GM18519 (cell line): Measurements from ENCODE around the gene ZBTB9.

Experiments
- ATAC-seq: cut with Tn5 transposase; IDR thresholded peaks from one replicate; pipeline ENCODE4 v1.9.1; 2021; ENCODE audit warnings: mild to moderate bottlenecking, moderate library complexity; ENCODE audit not compliant: unreplicated experiment, low FRiP score

The ZBTB9 gene

GRCh38 chr6:33418690-33419291 is 35.6 kb upstream of the ZBTB9 start:
- ATAC-seq = no peak

DNA sequence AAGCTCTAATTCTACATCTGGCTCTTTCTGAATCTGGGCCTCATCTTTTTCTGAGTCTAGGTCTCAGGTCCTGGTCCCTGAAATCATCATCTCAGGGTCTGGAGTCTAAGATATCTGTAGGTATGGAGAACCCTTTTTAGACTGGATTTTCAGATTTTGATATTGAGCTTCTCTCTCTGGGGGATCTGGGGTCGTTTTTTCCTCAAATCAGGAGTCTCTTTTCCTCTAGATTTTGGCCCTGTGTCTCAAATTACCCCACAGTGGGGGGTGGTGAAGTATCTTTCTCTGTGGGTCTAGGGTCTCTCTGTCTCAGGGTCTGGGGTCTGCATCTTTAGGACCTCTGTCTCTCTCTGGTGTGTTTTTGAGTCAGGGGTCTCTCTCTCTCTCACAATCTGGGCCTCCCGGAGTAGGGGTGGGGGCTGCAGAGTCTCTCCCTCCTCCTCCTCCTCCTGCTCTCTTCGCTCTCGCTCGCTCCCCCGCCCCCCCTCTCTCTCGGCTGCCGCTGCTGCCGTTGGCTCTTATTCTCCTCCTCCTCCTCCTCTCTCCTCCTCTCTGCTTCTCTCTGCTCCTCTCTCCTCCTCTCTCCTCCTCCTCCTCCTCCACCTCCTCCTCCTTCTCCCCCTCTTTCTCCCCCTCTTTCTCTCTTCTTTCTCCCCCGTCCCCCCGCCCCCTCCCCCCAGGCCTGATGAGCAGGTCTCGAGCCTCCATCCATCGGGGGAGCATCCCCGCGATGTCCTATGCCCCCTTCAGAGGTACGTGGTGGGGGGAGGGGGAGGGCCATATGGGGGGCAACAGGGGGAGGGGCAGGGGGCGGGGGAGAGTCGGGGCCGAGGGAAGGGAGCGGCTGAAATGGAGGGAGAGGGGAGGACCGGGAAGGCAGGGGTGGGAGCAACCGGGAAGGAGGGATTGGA is 34.5 kb upstream of the ZBTB9 start, which contains the start of gene SYNGAP1:
Gene SYNGAP1 (plus strand): TSS at position 486 of the 911 bp plus-strand sequence. CDS start 200 bp downstream, at position 686.
- ATAC-seq = no peak

DNA sequence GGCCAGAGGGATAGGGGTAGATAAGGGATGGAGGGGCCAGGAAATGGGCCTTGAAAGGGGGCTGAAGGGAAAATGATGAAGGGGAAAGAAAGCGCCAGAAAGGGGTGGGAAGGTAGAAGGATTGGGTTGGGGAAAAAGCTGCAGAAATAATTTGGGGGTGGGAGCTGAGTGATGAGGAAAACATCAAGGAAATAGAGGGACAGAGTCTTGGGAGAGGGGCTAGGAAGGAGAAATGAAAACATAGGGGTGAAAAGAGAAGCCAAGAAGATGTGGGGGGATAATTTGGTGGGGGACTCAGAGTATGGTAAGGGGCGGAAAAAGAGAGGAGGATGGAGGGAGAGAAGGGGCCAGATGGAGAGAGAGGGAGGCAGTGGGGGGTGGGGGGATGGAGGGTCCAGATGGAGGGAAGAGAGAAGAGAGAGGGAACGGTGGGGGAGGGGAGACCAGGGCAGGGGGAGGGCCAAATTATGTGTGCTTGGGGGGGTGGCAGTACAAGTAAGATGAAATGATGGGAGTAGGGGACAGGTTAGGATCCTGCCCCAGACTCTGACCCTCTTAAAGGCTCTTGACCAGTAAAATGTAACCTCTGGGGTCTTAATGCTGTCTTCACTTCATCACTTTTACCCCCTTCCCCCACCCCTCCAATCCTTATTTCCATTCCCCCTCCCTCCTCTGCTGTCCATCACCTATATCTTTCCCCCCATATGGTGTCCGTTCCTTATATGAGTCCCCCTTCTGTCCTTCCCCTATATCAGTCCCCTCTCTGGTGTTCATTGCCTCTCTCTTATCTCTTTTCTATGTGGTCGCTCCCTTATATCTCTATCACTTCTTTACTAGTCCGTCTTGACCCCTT is 33.7 kb upstream of the ZBTB9 start:
- ATAC-seq = no peak

- no peak for ATAC-seq
Measured at GRCh38 chr6:33421344-33421643, 33.1 kb upstream of the ZBTB9 start.

DNA sequence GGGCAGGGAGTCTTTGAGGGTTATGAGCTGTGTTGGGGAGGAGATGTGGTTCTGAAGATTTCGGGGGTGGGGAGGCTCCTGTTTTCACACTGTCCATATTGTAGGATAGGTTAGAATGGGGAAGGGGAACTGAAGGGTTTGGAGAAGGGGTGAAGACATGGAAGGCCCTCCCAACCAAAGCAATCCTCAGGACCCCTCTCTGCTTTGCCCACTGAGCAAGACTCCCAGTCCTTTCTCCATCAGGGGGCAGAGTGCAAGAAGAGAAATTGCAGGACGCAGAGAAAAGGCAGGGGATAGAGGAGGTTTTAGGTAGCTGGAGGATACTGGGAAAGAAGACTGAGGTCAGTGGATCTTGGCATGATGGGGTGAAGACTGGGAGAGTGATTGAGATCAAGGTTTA is 30.6 kb upstream of the ZBTB9 start:
- no peak for ATAC-seq

GRCh38 chr6:33424855-33425667 is 29.3 kb upstream of the ZBTB9 start:
- ATAC-seq = no peak

- no peak for ATAC-seq
Measured at GRCh38 chr6:33425668-33426577, 28.5 kb upstream of the ZBTB9 start.

GRCh38 chr6:33426590-33427511 is 27.5 kb upstream of the ZBTB9 start:
- no peak for ATAC-seq

GRCh38 chr6:33427585-33428223 is 26.7 kb upstream of the ZBTB9 start:
- ATAC-seq = no peak

GRCh38 chr6:33428224-33428965 is 26.0 kb upstream of the ZBTB9 start:
- no peak for ATAC-seq

GRCh38 chr6:33428966-33429749 is 25.2 kb upstream of the ZBTB9 start:
- no peak for ATAC-seq

DNA sequence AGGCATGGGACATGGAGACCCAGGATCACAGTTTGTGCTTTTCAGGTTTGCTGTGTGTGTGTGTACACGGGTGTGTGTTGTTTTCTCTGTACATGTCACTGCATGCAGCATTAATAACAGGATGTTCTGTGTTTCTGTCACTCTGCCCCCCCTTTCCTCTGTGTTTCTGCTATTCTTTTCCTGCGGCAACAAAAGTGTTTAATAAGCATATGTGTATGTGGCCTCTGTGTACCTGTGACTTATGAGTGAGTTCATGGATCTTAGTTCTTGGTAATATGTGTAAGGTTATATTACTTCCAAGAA is 24.7 kb upstream of the ZBTB9 start:
- ATAC-seq = no peak

DNA sequence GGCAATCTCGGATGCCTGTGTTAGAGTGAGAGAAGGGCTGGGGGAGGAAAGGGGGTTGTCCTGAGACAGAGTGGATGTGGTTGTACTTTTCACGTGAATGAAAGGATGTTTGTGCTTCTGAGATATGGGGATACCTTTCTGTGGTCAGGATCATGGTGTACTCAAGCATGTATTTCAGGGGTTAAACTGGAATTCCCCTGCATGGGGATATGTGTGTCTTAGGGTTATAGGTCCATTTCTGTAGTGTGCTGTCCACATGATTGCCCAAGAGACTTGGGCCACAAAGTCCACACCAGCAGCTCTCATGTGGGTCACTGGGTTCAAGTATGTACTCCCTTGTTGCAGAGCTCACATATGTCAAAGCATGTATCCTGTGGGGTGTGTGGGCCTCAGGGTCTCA is 24.0 kb upstream of the ZBTB9 start:
- no peak for ATAC-seq

DNA sequence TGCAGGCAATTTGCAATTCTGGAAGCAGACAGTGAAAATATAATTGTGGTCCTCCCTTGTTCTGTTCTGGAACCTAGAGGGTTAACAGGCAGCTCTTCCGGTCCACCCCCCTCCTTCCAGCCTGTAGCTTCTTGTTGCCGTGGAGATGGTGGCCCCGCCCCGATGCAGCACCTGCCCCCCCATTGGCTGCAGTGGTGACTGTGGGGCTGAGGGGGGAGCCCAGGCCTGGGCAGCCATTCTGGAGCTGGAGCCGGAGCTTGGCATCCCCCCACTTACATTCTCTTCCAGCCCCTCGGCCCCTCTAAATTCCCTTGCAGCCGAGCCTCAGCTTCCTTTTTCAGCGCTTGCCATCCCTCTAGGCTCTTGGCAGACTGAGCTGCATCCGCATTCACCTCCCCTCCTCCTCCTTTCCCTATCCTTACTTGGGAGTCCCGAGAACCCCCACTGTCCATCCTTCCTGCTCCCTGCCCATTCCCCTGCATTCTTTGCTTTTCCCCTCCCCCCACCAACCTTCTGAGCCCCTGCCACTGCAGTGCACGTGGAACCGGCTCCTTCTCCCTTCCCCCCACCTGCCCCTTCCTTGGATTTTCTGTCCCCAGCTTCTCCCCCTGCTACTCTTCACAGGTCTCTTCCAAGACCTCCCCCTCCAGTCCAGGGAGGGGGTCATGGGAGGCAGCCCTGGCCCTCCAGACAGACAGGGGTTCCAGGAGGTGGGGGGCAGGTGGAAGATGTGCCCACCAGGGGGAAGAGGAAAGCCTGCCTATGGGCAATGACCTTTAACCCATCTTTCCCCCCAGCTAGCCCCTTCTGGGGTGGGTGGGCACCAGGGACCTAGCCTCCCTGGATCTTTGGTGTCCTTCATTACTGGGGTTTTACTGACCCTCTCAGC is 23.1 kb upstream of the ZBTB9 start:
- ATAC-seq = no peak

GRCh38 chr6:33431880-33432541 is 22.4 kb upstream of the ZBTB9 start:
- ATAC-seq = no peak
